Measurements from ENCODE around the gene RABGAP1L. TPM values are rescaled to one million over a fixed set of nuclear protein-coding genes. Genes with fewer than 3 reads are reported as not detected.
A peak's percentile ranks its signal among the peaks of the same experiment; 100 is the strongest.
"Not testable (repeated sequence)": the region's sequence is repeated elsewhere in the genome, so short reads cannot be mapped to it uniquely, and the experiment has no call there.

Gene RABGAP1L
- total and polyA plus RNA-seq, 11 donors: 18.6 to 195 (median 98.4) TPM

GRCh38 chr1:174703309-174703708 is 544.0 kb downstream of the RABGAP1L start:
- 61 to 74% (median 68%) methylated on average over 3 of the region's 3 CpGs for WGBS, 4 donors
- intact Hi-C loops (cut with DNase I): no loop called here

GRCh38 chr1:174704300-174704699 is 545.0 kb downstream of the RABGAP1L start:
- Histone ChIP-seq H3K27me3 (no peaks in the 10 kb centered on the region), H3K36me3 (peaks cover 0 to 6% (median 0%) of the 10 kb centered on the region in 9 donors), H3K9me3 (no peaks in the 10 kb centered on the region), H3K4me3 (no peak overlapping the region), H3K4me1 (peaks cover 0 to 10% (median 0%) of the 10 kb centered on the region in 12 donors), H3K27ac (no peak overlapping the region)
- intact Hi-C loops (cut with DNase I): no loop called here
- no peak for DNase-seq
- TF ChIP-seq CTCF (IDR thresholded peaks at IDR 0.05): no peak
- no peak for TF ChIP-seq POLR2A (IDR thresholded peaks at IDR 0.05)
- 67 to 85% (median 78%) methylated on average over 1 of the region's 1 CpG for WGBS, 4 donors
- ATAC-seq: peak in 3 of 4 donors; percentile 53 to 65 (median 54)

More at GRCh38 chr1:174703309-174703708, 544.0 kb downstream of the RABGAP1L start:
- ATAC-seq (no peak), DNase-seq (no peak)
- Histone ChIP-seq H3K27me3 (no peaks in the 10 kb centered on the region), H3K27ac (no peak overlapping the region), H3K9me3 (no peaks in the 10 kb centered on the region), H3K4me1 (peaks cover 0 to 10% (median 0%) of the 10 kb centered on the region in 12 donors), H3K4me3 (no peak overlapping the region), H3K36me3 (peaks cover 0 to 8% (median 0%) of the 10 kb centered on the region in 9 donors)
- TF ChIP-seq CTCF (IDR thresholded peaks at IDR 0.05): no peak
- no peak for TF ChIP-seq POLR2A (IDR thresholded peaks at IDR 0.05)

- Histone ChIP-seq H3K27ac (no peak overlapping the region), H3K27me3 (no peaks in the 10 kb centered on the region), H3K4me3 (no peak overlapping the region), H3K9me3 (no peaks in the 10 kb centered on the region), H3K36me3 (peaks cover 0 to 6% (median 0%) of the 10 kb centered on the region in 9 donors), H3K4me1 (peaks cover 0 to 14% (median 1%) of the 10 kb centered on the region in 12 donors)
- TF ChIP-seq POLR2A (IDR thresholded peaks at IDR 0.05) (no peak), CTCF (IDR thresholded peaks at IDR 0.05) (no peak)
- WGBS, 4 donors: 95 to 98% (median 97%) methylated on average over 25 to 50 of the region's 50 CpGs
- no peak for DNase-seq
- intact Hi-C loops (cut with DNase I): no loop called here
- peak in 1 of 4 donors; percentile 44 for ATAC-seq
Observed at GRCh38 chr1:174710868-174711845, 551.8 kb downstream of the RABGAP1L start.

GRCh38 chr1:174711848-174712247 is 552.5 kb downstream of the RABGAP1L start:
- DNase-seq; intact Hi-C loops (cut with DNase I); H3K27ac ChIP-seq; ATAC-seq; H3K27me3 ChIP-seq; H3K4me3 ChIP-seq; H3K9me3 ChIP-seq; H3K36me3 ChIP-seq: not testable (repeated sequence)
- peaks cover 0 to 14% (median 1%) of the 10 kb centered on the region in 12 donors for H3K4me1 ChIP-seq
- WGBS, 4 donors: 92 to 97% (median 93%) methylated on average over 6 to 8 of the region's 8 CpGs
